ENCODE measurements around the gene RPS27.

GRCh38 chr1:154019940-154020339, 29.4 kb downstream of the RPS27 start:
- TF ChIP-seq PBX3 (IDR thresholded peaks at IDR 0.05) (no peak), MAZ (IDR thresholded peaks at IDR 0.05; ENCODE audit: borderline replicate concordance, low read depth, low read length) (no peak), SMC3 (IDR thresholded peaks at IDR 0.05) (no peak), JUNB (IDR thresholded peaks at IDR 0.05) (no peak), EHMT2 (IDR thresholded peaks at IDR 0.05; ENCODE audit: low read depth) (no peak), CTCF (IDR thresholded peaks at IDR 0.05) (no peak), KDM5A (IDR thresholded peaks at IDR 0.05) (no peak), ZNF302 (CRISPR knock-in tag; IDR thresholded peaks at IDR 0.05) (no peak), POLR2A (IDR thresholded peaks at IDR 0.05; ENCODE audit: low read length) (no peak), CEBPB (IDR thresholded peaks at IDR 0.05) (no peak), BHLHE40 (IDR thresholded peaks at IDR 0.05; ENCODE audit: low read depth, low read length) (no peak), KDM1A (IDR thresholded peaks at IDR 0.05; ENCODE audit: low read depth) (no peak)
